HCT116 (cell line): ENCODE measurements around the gene RALGPS2. TPM values are rescaled to one million over a fixed set of nuclear protein-coding genes. Genes with fewer than 3 reads are reported as not detected.

Source experiments
- ATAC-seq: fragments of 200-7000 bp; cut with Tn5 transposase; 2 replicates; pipeline ENCODE4 v1.9.1; 2020; ENCODE audit warnings: mild to moderate bottlenecking, moderate library complexity
- Bru-seq: library from RNA; stranded (reverse); fragments of 400-500 nt; gene quantifications from one replicate; lab custom pipeline; 2021; lab: Mats Ljungman, UMichigan
- BruChase-seq, 2 experiments: library from RNA; stranded (reverse); fragments of 400-500 nt; gene quantifications; one replicate each; lab custom pipeline; 2021; lab: Mats Ljungman, UMichigan
- BruUV-seq: library from RNA; stranded (reverse); fragments of 400-500 nt; replicated peaks from 2 replicates; lab custom pipeline; 2021; lab: Mats Ljungman, UMichigan
- CTCF ChIA-PET: fragments of 300-600 bp; sonication (Branson Sonifier 250); formaldehyde crosslinking; loops from one replicate; lab custom pipeline; 2021; ENCODE audit warnings: antibody characterized with exemption; lab: Charles Lee
- POLR2A ChIA-PET: fragments of 300-600, 350-600 bp; sonication (Branson Sonifier 250); formaldehyde crosslinking; loops from one replicate; lab custom pipeline; 2021; ENCODE audit warnings: antibody characterized with exemption; lab: Charles Lee
- RAD21 ChIA-PET, 2 experiments: fragments of 300-600 bp; sonication (Branson Sonifier 250); formaldehyde crosslinking; loops; one replicate each; lab custom pipeline; 2023; ENCODE audit warnings: low total read pairs in 2 of 2; ENCODE audit not compliant: uncharacterized antibody in 2 of 2, unreplicated experiment in 2 of 2, low non-redundant PET in 1 of 2; lab: Charles Lee
- DNase-seq: peaks from one replicate; pipeline ENCODE4 v3.0.0-alpha.2; 2010; ENCODE audit warnings: low read depth, low spot score
- H2AFZ ChIP-seq: fragments of 200-600 bp; shearing (Covaris generic), sonication (generic); 2 replicates; pipeline ENCODE4 v1.6.1; 2017; ENCODE audit warnings: low read depth, mixed run types, mixed read lengths, antibody characterized with exemption, low read length; ENCODE audit not compliant: poor library complexity, severe bottlenecking
- H3K27ac ChIP-seq: 2 replicates; pipeline ENCODE4 v1.5.1; 2012; ENCODE audit warnings: low read depth, low read length
- H3K27me3 ChIP-seq: fragments of 200-600 bp; sonication (generic); 2 replicates; pipeline ENCODE4 v1.6.1; 2016; ENCODE audit warnings: mixed run types, low read length, mixed read lengths; ENCODE audit not compliant: insufficient read depth
- H3K36me3 ChIP-seq, 2 experiments: fragments of 200-500 bp in 1 of 2; fragments of 200-600 bp in 1 of 2; sonication (Bioruptor generic) in 1 of 2; sonication (generic) in 1 of 2; 2 replicates each; pipeline versions ENCODE4 v1.5.1 to v1.6.1; 2014 to 2016; ENCODE audit warnings: low read length in 2 of 2, inconsistent platforms in 1 of 2, mixed read lengths in 1 of 2, mixed run types in 1 of 2; ENCODE audit not compliant: insufficient read depth in 2 of 2, control insufficient read depth in 1 of 2
- H3K4me1 ChIP-seq, 2 experiments: fragments of 200-600 bp in 1 of 2; sonication (generic) in 1 of 2; 2 replicates each; pipeline versions ENCODE4 v1.5.1 to v1.6.1; 2012 to 2017; ENCODE audit warnings: low read length in 2 of 2, inconsistent platforms in 1 of 2, mild to moderate bottlenecking in 1 of 2, mixed read lengths in 1 of 2, mixed run types in 1 of 2, moderate library complexity in 1 of 2; ENCODE audit not compliant: insufficient read depth in 2 of 2, control insufficient read depth in 1 of 2
- H3K4me2 ChIP-seq: fragments of 200-600 bp; sonication (generic); 2 replicates; pipeline ENCODE4 v1.6.1; 2017; ENCODE audit warnings: mixed run types, low read length, mixed read lengths
- H3K4me3 ChIP-seq, 2 experiments: fragments of 200-600 bp in 1 of 2; sonication (generic) in 1 of 2; replicated peaks in 1 of 2; 2 replicates each; pipeline ENCODE4 v1.5.1; 2011 to 2016; ENCODE audit warnings: low read length in 2 of 2, control low read depth in 1 of 2, low read depth in 1 of 2, mild to moderate bottlenecking in 1 of 2, mixed read lengths in 1 of 2, mixed run types in 1 of 2
- H3K79me2 ChIP-seq: fragments of 200-600 bp; sonication (generic); 2 replicates; pipeline ENCODE4 v1.6.1; 2017; ENCODE audit warnings: mild to moderate bottlenecking, mixed run types, low read length, moderate library complexity, mixed read lengths; ENCODE audit not compliant: insufficient read depth
- H3K9ac ChIP-seq: fragments of 200-600 bp; sonication (generic); 2 replicates; pipeline ENCODE4 v1.6.1; 2016; ENCODE audit warnings: low read length, mixed read lengths
- H3K9me2 ChIP-seq: fragments of 200-600 bp; sonication (generic), shearing (Covaris generic); 2 replicates; pipeline ENCODE4 v1.6.1; 2017; ENCODE audit warnings: mixed run types, mild to moderate bottlenecking, moderate library complexity; ENCODE audit not compliant: insufficient read depth
- H3K9me3 ChIP-seq, 2 experiments: fragments of 200-500 bp in 1 of 2; fragments of 200-600 bp in 1 of 2; sonication (Bioruptor generic) in 1 of 2; sonication (generic) in 1 of 2; 2 replicates each; pipeline ENCODE4 v1.6.1; 2014 to 2017; ENCODE audit warnings: low read length in 2 of 2, mixed read lengths in 2 of 2, inconsistent platforms in 1 of 2, low read depth in 1 of 2, mild to moderate bottlenecking in 1 of 2, mixed run types in 1 of 2, moderate library complexity in 1 of 2; ENCODE audit not compliant: control insufficient read depth in 1 of 2, insufficient read depth in 1 of 2
- H4K20me1 ChIP-seq: fragments of 200-600 bp; sonication (generic), shearing (Covaris generic); 2 replicates; pipeline ENCODE4 v1.6.1; 2017; ENCODE audit warnings: mixed run types, mild to moderate bottlenecking, moderate library complexity; ENCODE audit not compliant: insufficient read depth
- CBX3 ChIP-seq: IDR thresholded peaks from 2 replicates; pipeline ENCODE4 v1.6.1; 2012; ENCODE audit warnings: low read depth
- CEBPB ChIP-seq: IDR thresholded peaks from 2 replicates; pipeline ENCODE4 v1.6.1; 2012; ENCODE audit warnings: low read depth
- EGR1 ChIP-seq: IDR thresholded peaks from 2 replicates; pipeline ENCODE4 v1.6.1; 2012; ENCODE audit warnings: low read depth
- EZH2 ChIP-seq: fragments of 200-600 bp; sonication (generic); IDR thresholded peaks from 2 replicates; pipeline ENCODE4 v1.6.1; 2017; ENCODE audit warnings: antibody characterized with exemption, mixed run types
- EZH2phosphoT487 ChIP-seq: fragments of 200-600 bp; IDR thresholded peaks from 2 replicates; pipeline ENCODE4 v1.6.1; 2018; ENCODE audit warnings: antibody characterized with exemption, borderline replicate concordance
- FOSL1 ChIP-seq: IDR thresholded peaks from 2 replicates; pipeline ENCODE4 v1.6.1; 2012; ENCODE audit warnings: low read depth
- POLR2A ChIP-seq: IDR thresholded peaks from 2 replicates; pipeline ENCODE4 v1.7.0; 2011; ENCODE audit warnings: borderline replicate concordance; ENCODE audit not compliant: insufficient read depth, insufficient read length; ENCODE audit errors: extremely low read depth
- POLR2AphosphoS5 ChIP-seq: IDR thresholded peaks from 2 replicates; pipeline ENCODE4 v1.6.1; 2011; ENCODE audit warnings: mild to moderate bottlenecking, low read depth, low read length, moderate library complexity
- SIN3A ChIP-seq: IDR thresholded peaks from 2 replicates; pipeline ENCODE4 v1.6.1; 2012; ENCODE audit warnings: low read depth
- SP1 ChIP-seq: IDR thresholded peaks from 2 replicates; pipeline ENCODE4 v1.6.1; 2012; ENCODE audit warnings: low read depth
- SRF ChIP-seq: IDR thresholded peaks from 2 replicates; pipeline ENCODE4 v1.6.1; 2012; ENCODE audit warnings: low read depth
- TCF7L2 ChIP-seq: IDR thresholded peaks from 2 replicates; pipeline ENCODE4 v1.7.0; 2011; ENCODE audit warnings: borderline replicate concordance, inconsistent platforms; ENCODE audit not compliant: insufficient read depth, insufficient read length; ENCODE audit errors: extremely low read depth
- YY1 ChIP-seq: IDR thresholded peaks from 2 replicates; pipeline ENCODE4 v1.6.1; 2011; ENCODE audit warnings: low read length, low read depth, moderate library complexity, mild to moderate bottlenecking; ENCODE audit not compliant: insufficient replicate concordance; ENCODE audit errors: extremely low read depth
- ZFX ChIP-seq: fragments of 450-650 bp; IDR thresholded peaks from 2 replicates; pipeline ENCODE4 v1.6.1; 2017
- ZNF274 ChIP-seq: fragments of 200-500 bp; sonication (Bioruptor generic); IDR thresholded peaks from 2 replicates; pipeline ENCODE4 v1.6.1; 2014; ENCODE audit warnings: mild to moderate bottlenecking, low read depth, low read length, inconsistent platforms
- intact Hi-C: fragments of 100-400 bp; cut with micrococcal nuclease; formaldehyde crosslinking; loops from 2 replicates; pipeline ENCODE4 v1.10.0; 2022
- long read RNA-seq: library from polyadenylated mRNA; unstranded; transcript quantifications from one replicate; pipeline ENCODE4 v2.0.0, GENCODE V29; 2021; ENCODE audit not compliant: unreplicated experiment
- polyA plus RNA-seq: library from polyadenylated mRNA; unstranded; fragments of >200 nt; gene quantifications from 2 replicates; pipeline ENCODE4 v1.2.1, GENCODE V29; 2012; ENCODE audit warnings: missing spikeins
- total RNA-seq: library from RNA; stranded (reverse); gene quantifications from one replicate; pipeline ENCODE4 v1.2.1, GENCODE V29; 2021; ENCODE audit not compliant: unreplicated experiment
- TF ChIP-seq, protein P1 (sequence below), 3 experiments: fragments of 200-600 bp in 1 of 3; sonication (generic) in 1 of 3; IDR thresholded peaks in 2 of 3; conservative IDR thresholded peaks in 1 of 3; 2 replicates each; pipeline ENCODE4 v1.5.1; 2012 to 2017; ENCODE audit warnings: low read depth in 2 of 3, low read length in 2 of 3, antibody characterized with exemption in 1 of 3, borderline replicate concordance in 1 of 3, control low read depth in 1 of 3, mild to moderate bottlenecking in 1 of 3, mixed read lengths in 1 of 3, mixed run types in 1 of 3, moderate library complexity in 1 of 3; ENCODE audit not compliant: insufficient read depth in 1 of 3
- TF ChIP-seq, protein P2 (sequence below): IDR thresholded peaks from 2 replicates; pipeline ENCODE4 v1.6.1; 2011; ENCODE audit warnings: mild to moderate bottlenecking, low read length, moderate library complexity; ENCODE audit not compliant: insufficient replicate concordance; ENCODE audit errors: extremely low read depth

RALGPS2 gene, protein sequence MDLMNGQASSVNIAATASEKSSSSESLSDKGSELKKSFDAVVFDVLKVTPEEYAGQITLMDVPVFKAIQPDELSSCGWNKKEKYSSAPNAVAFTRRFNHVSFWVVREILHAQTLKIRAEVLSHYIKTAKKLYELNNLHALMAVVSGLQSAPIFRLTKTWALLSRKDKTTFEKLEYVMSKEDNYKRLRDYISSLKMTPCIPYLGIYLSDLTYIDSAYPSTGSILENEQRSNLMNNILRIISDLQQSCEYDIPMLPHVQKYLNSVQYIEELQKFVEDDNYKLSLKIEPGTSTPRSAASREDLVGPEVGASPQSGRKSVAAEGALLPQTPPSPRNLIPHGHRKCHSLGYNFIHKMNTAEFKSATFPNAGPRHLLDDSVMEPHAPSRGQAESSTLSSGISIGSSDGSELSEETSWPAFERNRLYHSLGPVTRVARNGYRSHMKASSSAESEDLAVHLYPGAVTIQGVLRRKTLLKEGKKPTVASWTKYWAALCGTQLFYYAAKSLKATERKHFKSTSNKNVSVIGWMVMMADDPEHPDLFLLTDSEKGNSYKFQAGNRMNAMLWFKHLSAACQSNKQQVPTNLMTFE
- 25.6 TPM for total RNA-seq
- polyA plus RNA-seq, result 9.6 and 11.1 TPM in 2 replicates
- Bru-seq, nascent RNA, result percentile 77 among the genes with signal in this experiment
- BruChase-seq, experiment 1, labeled RNA remaining after a 6-hour chase, result percentile 72 among the genes with signal in this experiment
- BruChase-seq, experiment 2, labeled RNA remaining after a 2-hour chase, result percentile 68 among the genes with signal in this experiment
- long read RNA-seq, full-length matches to known transcripts, result 13 of 29 reads
- long read RNA-seq, partial matches to known transcripts, result 3 of 29 reads
- long read RNA-seq, other reads (novel, unspliced or antisense), result 13 of 29 reads

DNA sequence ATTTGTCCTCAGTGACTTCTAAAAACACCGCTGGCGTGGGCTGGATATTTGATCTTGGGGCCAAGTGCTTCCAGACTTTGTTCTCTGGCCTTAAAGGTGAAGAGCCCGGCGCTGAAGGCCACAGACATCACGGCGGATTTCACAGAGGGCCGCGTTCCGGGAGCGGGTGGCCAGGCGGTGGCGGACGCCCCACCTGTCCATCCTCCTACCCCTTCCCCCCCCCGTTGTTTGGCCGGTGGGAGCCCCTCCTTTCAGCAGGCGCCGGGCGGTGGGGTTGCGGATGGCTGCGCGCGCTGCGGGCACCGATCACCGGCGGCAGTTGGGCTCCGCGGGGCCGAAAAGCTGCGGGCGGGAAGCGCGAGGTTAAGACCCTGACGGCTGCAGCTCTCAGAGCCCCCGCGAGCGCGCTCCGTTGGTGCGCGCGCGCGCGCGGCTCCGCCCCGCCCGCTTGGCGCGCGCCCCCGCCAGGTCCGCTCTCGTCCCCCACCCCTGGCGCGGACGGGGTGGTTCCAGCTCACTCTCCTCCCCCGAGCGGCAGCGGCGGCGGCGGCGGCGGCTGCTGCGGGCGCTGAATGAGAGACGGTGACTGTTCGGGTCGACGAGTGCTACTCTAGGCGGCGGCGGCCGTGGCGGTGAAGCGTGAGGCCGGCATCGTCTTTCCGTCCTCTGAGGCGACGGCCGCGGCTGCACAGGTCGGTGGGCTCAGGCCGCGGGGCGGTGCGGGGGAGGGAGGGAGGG lies at the start of gene RALGPS2:
Gene RALGPS2 (plus strand): TSS at position 517 of the 738 bp plus-strand sequence. CDS start 51,521 bp downstream, outside the sequence.
- H3K27me3 ChIP-seq, result no peaks in the 10 kb centered on the region
- ChIA-PET CTCF (no interaction called here), POLR2A (no interaction called here)
- no peak for DNase-seq
- H3K79me2 ChIP-seq, result peaks cover 24% of the 10 kb centered on the region
- no TSS peak for BruUV-seq
- H3K36me3 ChIP-seq, result no peaks in the 10 kb centered on the region
- H3K9me3 ChIP-seq, result no peaks in the 10 kb centered on the region
- no peaks in the 10 kb centered on the region for H4K20me1 ChIP-seq
- peak; percentile 76 for ATAC-seq
- TF ChIP-seq EGR1, result no peak
- no peak; the same call in 1 of the 2 replicates for TF ChIP-seq ZFX
- no peak for TF ChIP-seq EZH2
- no peak for TF ChIP-seq SIN3A
- TF ChIP-seq SRF, result no peak
- TF ChIP-seq FOSL1, result no peak
- TF ChIP-seq, protein P1, sequence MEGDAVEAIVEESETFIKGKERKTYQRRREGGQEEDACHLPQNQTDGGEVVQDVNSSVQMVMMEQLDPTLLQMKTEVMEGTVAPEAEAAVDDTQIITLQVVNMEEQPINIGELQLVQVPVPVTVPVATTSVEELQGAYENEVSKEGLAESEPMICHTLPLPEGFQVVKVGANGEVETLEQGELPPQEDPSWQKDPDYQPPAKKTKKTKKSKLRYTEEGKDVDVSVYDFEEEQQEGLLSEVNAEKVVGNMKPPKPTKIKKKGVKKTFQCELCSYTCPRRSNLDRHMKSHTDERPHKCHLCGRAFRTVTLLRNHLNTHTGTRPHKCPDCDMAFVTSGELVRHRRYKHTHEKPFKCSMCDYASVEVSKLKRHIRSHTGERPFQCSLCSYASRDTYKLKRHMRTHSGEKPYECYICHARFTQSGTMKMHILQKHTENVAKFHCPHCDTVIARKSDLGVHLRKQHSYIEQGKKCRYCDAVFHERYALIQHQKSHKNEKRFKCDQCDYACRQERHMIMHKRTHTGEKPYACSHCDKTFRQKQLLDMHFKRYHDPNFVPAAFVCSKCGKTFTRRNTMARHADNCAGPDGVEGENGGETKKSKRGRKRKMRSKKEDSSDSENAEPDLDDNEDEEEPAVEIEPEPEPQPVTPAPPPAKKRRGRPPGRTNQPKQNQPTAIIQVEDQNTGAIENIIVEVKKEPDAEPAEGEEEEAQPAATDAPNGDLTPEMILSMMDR (IDR thresholded peaks at IDR 0.05 in 2 of 3, conservative IDR thresholded peaks at IDR 0.05 in 1 of 3; ENCODE audit: borderline replicate concordance in 1 of 3, insufficient read depth in 1 of 3, low read depth in 2 of 3, low read length in 2 of 3), result no peak
- no peak for TF ChIP-seq SP1
- no peak for TF ChIP-seq CEBPB
- no peak for TF ChIP-seq EZH2phosphoT487
- TF ChIP-seq POLR2A, result peak; percentile 29
- TF ChIP-seq, protein P2, sequence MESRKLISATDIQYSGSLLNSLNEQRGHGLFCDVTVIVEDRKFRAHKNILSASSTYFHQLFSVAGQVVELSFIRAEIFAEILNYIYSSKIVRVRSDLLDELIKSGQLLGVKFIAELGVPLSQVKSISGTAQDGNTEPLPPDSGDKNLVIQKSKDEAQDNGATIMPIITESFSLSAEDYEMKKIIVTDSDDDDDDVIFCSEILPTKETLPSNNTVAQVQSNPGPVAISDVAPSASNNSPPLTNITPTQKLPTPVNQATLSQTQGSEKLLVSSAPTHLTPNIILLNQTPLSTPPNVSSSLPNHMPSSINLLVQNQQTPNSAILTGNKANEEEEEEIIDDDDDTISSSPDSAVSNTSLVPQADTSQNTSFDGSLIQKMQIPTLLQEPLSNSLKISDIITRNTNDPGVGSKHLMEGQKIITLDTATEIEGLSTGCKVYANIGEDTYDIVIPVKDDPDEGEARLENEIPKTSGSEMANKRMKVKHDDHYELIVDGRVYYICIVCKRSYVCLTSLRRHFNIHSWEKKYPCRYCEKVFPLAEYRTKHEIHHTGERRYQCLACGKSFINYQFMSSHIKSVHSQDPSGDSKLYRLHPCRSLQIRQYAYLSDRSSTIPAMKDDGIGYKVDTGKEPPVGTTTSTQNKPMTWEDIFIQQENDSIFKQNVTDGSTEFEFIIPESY, result no peak
- TF ChIP-seq YY1, result peak; percentile 40
- no peak for TF ChIP-seq ZNF274
- peak; percentile 37 for TF ChIP-seq TCF7L2
- peak; percentile 82 for TF ChIP-seq POLR2AphosphoS5
- TF ChIP-seq CBX3, result no peak
- TF ChIP-seq, all 23 proteins: peak for 4
- Histone ChIP-seq H3K27ac (peak within 1 kb of the TSS; percentile 82), H3K9ac (peak within 1 kb of the TSS; percentile 73), H3K4me2 (peak within 1 kb of the TSS; percentile 76), H3K4me3 (peak within 1 kb of the TSS; percentile 55 to 63), H3K9me2 (no peaks in the 10 kb centered on the region), H3K4me1 (peaks cover 12 to 25% of the 10 kb centered on the region in 2 experiments; a peak in 3 of 4 replicates), H2AFZ (peak within 1 kb of the TSS; percentile 36)
- RAD21 ChIA-PET, result no interaction called here
- intact Hi-C loops, result no loop called here
